ENCODE results near the gene SECISBP2L.

DNA sequence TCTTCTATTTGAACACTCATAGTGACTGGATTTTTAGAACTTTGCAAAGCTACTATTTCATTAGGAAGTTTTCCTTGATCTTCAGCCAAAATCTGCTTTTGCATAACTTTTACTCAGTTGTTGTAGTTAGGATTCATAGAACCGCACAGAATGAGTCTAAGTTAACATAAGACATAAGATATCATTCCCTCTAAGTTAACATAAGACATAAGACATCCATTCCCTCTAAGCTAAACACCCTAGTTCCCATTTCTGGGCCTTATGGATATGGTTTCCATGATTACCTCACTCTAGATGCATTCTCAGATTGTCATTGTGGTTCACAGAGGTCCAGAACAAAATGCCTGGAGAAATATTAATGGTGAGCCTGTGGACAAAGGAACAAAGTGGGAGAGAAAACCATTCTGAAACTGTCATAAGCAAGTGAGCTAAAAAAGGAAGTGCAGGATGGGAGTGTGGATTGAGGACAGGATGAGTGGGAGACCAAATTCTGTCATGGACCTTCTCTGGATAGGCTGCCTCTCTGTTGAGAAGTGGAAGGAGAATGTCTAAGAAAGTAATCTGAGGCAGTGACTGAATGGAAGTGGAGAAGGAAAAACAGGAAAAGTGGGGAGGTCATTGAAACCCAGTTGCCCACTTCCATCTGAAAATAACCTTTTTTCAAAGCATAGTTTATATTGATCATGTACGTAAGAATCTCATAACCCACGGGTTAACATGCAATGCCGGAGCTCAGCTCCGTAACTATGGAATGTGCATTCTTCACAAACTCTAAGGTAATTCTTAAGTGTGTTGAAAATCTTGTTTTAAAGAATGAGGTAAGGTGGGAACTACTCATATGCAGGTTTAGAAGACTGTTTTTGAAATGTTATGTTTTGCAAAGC, 37.4 kb upstream of the SECISBP2L start:
- TF ChIP-seq, protein P1, sequence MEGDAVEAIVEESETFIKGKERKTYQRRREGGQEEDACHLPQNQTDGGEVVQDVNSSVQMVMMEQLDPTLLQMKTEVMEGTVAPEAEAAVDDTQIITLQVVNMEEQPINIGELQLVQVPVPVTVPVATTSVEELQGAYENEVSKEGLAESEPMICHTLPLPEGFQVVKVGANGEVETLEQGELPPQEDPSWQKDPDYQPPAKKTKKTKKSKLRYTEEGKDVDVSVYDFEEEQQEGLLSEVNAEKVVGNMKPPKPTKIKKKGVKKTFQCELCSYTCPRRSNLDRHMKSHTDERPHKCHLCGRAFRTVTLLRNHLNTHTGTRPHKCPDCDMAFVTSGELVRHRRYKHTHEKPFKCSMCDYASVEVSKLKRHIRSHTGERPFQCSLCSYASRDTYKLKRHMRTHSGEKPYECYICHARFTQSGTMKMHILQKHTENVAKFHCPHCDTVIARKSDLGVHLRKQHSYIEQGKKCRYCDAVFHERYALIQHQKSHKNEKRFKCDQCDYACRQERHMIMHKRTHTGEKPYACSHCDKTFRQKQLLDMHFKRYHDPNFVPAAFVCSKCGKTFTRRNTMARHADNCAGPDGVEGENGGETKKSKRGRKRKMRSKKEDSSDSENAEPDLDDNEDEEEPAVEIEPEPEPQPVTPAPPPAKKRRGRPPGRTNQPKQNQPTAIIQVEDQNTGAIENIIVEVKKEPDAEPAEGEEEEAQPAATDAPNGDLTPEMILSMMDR (conservative IDR thresholded peaks at IDR 0.05; ENCODE audit: low read depth, low read length) = no peak
- TF ChIP-seq EZH2 (IDR thresholded peaks at IDR 0.05; ENCODE audit: borderline replicate concordance, low read depth, low read length, poor library complexity, severe bottlenecking) = no peak

Data from A673 (cell line).